NCI-H2227 (cell line): ENCODE results near the gene BEX2.
"Not testable (repeated sequence)": the region's sequence is repeated elsewhere in the genome, so short reads cannot be mapped to it uniquely, and the experiment has no call there.

Experiments used
- DNase-seq: peaks from one replicate; lab custom pipeline; 2025; ENCODE audit not compliant: unreplicated experiment; lab: John Stamatoyannopoulos, UW

Gene BEX2

DNA sequence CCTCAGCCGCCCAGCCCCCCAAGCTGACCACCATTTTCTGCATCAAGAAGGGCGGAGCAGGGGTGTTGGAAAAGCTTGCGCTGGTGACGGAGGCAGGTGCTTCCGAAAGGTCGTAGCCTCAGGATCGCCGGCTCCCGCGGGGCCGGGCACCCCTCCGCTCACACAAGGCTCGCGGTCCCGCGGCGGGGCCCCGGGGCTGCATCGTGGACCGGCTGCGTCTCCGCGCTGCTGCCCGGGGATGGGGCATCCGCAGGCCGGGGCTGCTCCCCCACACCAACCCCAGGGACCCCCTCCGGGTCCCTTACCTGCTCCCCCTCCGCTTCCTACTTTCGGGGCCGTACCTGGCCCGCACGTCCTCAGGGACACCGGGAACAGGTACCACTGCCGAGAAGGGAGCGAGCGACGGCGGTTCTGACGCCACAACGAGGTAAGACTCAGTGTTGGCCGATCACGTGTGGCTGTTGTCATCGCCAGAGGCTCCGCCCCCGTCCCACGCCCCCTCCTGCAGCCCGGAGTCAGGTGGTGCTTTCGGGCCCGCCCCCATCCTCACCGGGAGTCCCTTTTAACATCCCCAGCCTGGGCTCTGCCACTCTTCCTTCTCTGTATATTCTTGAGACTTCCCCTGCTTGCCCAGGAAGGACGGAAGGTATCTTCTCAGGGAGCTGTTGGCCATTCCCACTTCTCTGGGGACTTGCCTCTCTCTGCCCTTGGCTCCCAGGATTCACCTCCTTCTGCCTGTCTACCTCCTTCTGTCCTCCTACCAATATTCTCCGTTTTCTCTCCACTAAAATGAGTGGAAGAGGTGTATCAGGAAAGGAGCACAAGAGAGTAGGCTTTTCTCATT lies at the start of gene BEX2:
Gene BEX2 (minus strand): TSS at position 436 of the 844 bp plus-strand sequence. CDS start 1,014 bp downstream, outside the sequence.
- peak; percentile 91 for DNase-seq

GRCh38 chrX:103360092-103360491 lies 49.3 kb upstream of the BEX2 start:
- DNase-seq, result no peak

DNA sequence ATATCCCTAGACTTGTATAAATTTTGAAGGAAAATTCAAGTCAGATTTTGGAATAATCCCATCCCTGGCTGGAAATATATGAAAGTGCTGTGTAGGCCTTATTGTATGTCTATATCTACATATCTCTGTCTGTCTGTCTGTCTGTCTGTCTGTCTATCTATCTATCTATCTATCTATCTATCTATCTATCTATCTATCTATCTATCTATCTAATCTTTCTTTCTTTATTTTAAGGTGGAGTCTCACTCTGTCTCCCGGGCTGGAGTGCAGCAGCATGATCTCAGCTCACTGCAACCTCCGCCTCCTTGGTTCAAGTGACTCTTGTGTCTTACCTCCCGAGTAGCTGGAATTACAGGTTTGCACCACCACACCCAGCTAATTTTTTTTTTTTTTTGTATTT lies 48.8 kb upstream of the BEX2 start:
- not testable (repeated sequence) for DNase-seq

DNA sequence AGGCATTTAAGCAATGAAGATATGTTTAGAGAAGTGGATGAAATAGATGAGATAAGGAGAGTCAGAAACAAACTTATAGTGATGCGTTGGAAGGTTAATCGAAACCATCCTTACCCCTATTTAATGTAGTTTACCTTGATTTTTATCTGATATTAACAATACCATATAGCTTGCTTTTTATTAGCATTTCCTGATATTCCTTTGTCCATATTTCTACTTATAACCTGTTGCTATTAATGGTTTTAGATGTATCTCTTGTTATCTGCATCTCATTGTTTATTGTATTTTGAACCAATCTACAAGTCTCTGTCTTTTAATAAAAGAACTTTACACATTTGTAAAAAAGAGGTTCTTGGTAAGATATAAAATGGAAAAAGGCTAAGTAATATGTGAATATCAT lies 47.1 kb upstream of the BEX2 start:
- DNase-seq, result no peak

GRCh38 chrX:103356858-103357257 lies 46.1 kb upstream of the BEX2 start:
- peak; percentile 25 for DNase-seq

DNA sequence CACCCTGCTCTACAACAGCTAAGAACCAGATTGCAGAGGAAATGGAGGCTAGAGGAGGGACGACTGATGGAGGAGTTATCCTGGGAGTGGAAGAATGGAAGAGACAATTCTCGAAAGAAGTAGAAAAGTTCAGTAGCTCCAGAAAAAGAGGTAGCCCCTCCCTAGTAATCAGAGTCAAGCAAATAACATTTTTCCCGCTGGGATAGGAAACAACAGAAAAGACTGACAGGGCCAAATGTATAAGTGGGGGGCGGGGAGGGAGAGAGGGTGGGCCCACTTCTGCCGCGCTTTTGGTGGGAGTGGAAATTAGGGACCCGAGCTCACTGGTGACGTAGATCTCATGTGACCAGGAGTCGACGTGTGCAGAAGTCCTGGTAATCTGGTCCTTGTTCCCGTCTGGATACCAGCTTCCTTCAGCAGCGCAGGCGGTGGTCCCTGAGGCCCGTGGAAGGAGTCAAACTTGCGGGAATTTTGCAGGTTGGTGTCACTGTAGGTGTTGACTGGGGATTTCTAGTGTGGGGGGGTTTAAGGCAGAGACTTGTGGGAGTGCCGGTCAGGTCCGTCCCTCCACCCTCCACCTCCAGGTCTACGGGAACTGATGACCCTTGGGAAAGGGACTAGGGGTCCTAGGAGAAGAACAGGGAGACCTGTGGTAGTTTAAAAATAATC lies 45.5 kb upstream of the BEX2 start, which contains the start of gene TCEAL9:
Gene TCEAL9 (plus strand): TSS at position 377 of the 669 bp plus-strand sequence. CDS start 1,179 bp downstream, outside the sequence.
- peak; percentile 92 for DNase-seq

- peak; percentile 35 for DNase-seq
Measured at GRCh38 chrX:103347682-103348397, 37.0 kb upstream of the BEX2 start.

GRCh38 chrX:103344606-103345005 lies 33.8 kb upstream of the BEX2 start:
- DNase-seq, result no peak

DNA sequence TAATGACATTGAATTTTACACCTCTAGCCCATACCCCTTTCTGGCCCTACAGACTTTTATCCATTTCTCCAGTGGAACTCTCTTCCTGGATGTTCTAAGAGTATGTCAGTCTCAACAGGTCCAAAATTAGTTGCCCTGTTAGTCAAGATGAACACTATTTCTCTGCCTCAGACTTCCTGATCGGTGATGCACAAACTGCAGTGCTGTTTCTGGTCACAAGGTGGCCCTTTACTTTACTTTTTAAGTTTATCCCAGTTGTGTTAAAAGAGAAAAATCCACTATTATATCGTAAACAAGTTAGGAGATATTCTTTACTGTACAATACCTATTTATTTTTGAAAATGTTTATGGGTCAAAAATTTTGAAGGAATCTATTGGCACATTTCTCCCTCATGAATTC lies 32.3 kb upstream of the BEX2 start:
- peak; percentile 48 for DNase-seq

GRCh38 chrX:103338663-103339062 lies 27.9 kb upstream of the BEX2 start:
- no peak for DNase-seq

DNA sequence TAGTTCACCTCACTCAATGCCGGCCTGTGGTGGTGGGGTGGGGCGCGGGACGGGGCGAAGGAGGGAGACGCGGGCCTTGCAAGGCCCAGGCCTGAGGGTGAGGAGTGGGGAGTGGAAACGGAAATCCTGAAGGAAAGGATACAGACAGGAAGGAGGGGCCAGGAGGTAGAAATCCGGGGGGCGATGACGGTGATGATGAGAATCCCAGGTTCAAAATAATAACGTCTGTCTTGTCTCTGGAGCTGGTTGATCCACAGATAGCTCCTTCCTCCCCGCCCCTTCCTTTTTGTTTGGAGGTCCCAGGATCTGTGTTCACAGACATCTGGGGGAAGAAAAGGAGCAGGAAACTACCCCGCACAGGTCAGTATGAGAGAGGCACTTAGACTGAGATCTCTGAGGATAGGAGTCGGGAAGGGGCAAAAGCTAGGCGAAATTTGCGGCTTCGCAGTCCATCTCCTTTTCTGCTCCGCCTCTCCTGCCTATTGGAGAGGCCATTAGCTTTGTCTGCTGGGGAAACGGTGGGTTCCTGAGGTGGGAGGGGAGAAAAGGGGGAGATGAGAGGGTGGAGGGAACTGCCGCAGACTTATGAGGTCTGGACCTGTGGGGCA lies 20.0 kb upstream of the BEX2 start:
- DNase-seq, result peak; percentile 66

DNA sequence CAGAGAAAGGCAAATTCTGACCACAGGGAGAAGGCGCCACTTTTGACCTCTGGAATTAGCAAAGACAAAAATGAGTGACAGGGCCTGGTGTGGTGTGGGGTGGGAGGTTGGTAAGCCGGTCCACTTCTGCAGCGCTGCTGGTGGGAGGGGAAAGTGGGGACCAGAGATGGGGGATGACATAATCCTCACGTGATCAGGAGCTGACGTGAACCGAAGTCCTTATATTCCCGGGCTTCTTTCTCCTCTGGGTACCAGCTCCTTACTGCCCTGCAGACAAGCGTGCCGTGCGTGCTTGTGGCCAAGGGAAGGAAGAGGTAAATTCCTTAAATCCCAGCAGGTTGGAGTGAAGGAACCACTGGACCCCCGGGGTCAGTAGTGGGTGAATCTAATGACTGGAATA lies 19.2 kb upstream of the BEX2 start, which contains the start of gene TCEAL7:
Gene TCEAL7 (plus strand): TSS at position 249 of the 400 bp plus-strand sequence. CDS start 1,165 bp downstream, outside the sequence.
- peak; percentile 88 for DNase-seq

GRCh38 chrX:103311399-103311780 lies 600 bp upstream of the BEX2 start:
- no peak for DNase-seq

DNA sequence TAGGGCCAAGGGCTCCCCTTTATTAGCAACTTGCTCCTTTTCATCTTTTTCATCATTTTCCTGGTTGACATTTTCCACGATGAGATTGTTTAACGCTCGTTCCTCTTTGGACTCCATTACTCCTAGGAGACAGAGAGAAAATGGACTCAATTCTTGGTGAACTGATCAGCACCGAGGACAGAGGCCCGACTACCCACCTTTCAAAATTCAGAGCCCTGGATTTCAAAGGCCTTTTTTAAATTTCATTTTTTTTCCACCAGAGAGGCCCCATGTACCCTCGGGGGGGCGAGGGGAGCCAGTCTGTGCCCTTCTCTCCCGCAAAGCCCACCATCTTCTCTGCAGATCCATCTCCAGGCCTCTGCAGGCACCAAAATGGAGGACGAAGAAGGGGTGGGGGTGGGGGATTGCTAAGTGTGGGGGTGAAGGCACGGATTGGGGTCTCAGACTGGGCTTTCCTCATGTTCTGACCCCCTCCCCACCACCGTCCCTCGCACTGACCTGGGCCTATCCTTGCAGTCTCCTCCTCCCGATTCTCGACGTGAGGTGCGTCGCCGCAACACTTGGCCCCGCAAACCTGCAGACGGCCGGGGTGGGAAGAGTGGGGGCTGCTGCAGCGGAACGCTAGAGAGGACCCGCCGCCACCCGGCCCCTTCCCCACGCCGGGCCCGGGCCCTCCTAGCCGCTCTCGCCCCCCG lies 783 bp downstream of the BEX2 start:
- peak; percentile 46 for DNase-seq

- DNase-seq, result not testable (repeated sequence)
Measured at GRCh38 chrX:103305666-103306065, 5.1 kb downstream of the BEX2 start.

DNA sequence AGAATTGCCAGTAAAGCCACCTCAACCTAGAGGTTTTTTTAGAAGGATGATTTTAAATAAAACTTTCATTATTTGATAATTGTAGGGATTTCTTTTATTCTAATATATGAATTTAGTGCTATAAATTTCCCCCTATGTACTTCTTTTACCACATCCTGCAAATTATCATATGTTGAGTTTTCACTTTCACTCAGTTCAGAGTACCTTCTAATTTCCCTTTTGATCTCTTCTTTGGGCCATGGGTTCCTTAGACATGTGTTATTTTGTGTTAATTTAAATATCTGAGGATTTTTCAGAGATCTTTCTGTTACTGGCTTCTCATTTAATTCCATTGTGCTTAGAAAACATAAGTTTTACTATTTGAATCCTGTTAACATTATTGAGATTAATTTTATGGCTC lies 6.1 kb downstream of the BEX2 start:
- DNase-seq, result no peak

GRCh38 chrX:103293118-103293517 lies 17.7 kb downstream of the BEX2 start:
- no peak for DNase-seq

DNA sequence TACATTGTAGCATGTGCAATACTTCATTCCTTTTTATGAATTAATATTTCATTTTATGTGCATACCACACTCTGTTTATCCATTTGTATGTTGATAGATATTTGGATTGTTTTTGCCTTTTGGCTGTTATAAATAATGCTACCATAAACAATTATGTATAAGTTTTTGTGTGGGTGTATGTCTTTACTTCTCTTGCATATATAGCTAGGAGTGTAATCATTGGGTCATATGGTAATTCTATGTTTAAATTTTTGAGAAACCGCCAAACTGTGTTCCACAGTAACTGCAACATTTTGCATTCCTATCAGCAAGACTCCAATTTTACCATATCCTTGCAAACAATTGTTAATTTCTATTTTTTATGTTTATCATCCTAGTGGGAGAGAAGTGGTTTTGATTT lies 31.2 kb downstream of the BEX2 start:
- DNase-seq, result no peak

DNA sequence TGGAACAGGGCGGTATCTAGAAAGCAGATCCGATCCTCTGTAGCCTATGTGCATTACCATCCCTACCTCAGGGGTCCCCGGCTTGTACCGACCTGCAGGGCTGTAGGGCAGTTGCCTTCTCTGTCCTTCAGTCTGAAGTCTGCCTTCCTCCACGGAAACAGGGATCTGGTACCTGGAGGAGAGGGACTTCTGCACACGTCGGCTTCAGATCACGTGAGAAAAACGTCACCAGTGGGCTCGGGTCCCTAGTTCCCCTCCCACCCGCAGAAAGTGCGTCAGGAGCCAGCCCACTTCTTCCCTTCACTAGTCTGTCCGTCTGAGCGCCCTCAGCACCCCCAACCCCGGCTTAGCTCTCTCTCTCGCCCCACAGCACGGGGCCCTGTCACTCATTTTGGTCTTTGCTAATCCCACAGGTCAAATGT lies 34.2 kb downstream of the BEX2 start, which contains the start of gene TCEAL5:
Gene TCEAL5 (minus strand): TSS at position 170 of the 422 bp plus-strand sequence. CDS start 2,187 bp downstream, outside the sequence.
- DNase-seq, result peak; percentile 89

GRCh38 chrX:103275947-103276567 lies 34.7 kb downstream of the BEX2 start:
- DNase-seq, result peak; percentile 27
